A549 (cell line): ENCODE results near the gene MEOX1.

Source experiments
- CTCF ChIP-seq: fragments of >200 bp; sonication (Bioruptor Twin); formaldehyde crosslinking; IDR thresholded peaks from 3 replicates; pipeline ENCODE4 v1.5.1; 2016
- MYC ChIP-seq: IDR thresholded peaks from 2 replicates; pipeline ENCODE4 v1.6.1; 2012; ENCODE audit warnings: mild to moderate bottlenecking, inconsistent platforms, low read length, improper control_type of control experiment, borderline replicate concordance
- NPAS2 ChIP-seq: fragments of 250-450 bp; sonication (Bioruptor Pico); IDR thresholded peaks from 2 replicates; pipeline ENCODE4 v1.8.0; 2022; ENCODE audit warnings: mild to moderate bottlenecking, moderate library complexity, borderline replicate concordance

GRCh38 chr17:43661699-43662412 is at the start of gene MEOX1:
- TF ChIP-seq NPAS2 (no peak), CTCF (no peak), MYC (no peak)
